Stimulated activated memory B cell treated with anti-CD40 and anti-IgM and Interleukin-4, amounts not matched to agents 10 μg/mL and 1 μg/mL and 100 μg/mL, for 72 hours (primary cell): ENCODE results near the gene OR1A1.
"Not testable (repeated sequence)": the region's sequence is repeated elsewhere in the genome, so short reads cannot be mapped to it uniquely, and the experiment has no call there.

Experiments used
- ATAC-seq: fragments of 150-1000 bp; cut with Tn5 transposase; 2 replicates; pipeline ENCODE4 v1.10.0; 2021
- H3K27ac Mint-ChIP-seq: one replicate; pipeline ENCODE4 v1.8.0; 2022; ENCODE audit warnings: mild to moderate bottlenecking, mixed read lengths
- H3K27me3 Mint-ChIP-seq: one replicate; pipeline ENCODE4 v1.8.0; 2022; ENCODE audit warnings: mixed read lengths
- H3K36me3 Mint-ChIP-seq: one replicate; pipeline ENCODE4 v1.8.0; 2022; ENCODE audit warnings: mixed read lengths
- H3K4me1 Mint-ChIP-seq: one replicate; pipeline ENCODE4 v1.8.0; 2022; ENCODE audit warnings: mixed read lengths
- H3K4me3 Mint-ChIP-seq: one replicate; pipeline ENCODE4 v1.8.0; 2022; ENCODE audit warnings: mild to moderate bottlenecking, moderate library complexity, mixed read lengths
- H3K9me3 Mint-ChIP-seq: one replicate; pipeline ENCODE4 v1.8.0; 2022; ENCODE audit warnings: mixed read lengths

OR1A1 gene

GRCh38 chr17:3207367-3207766, at the start of gene OR1A1:
Gene OR1A1, plus strand, starts transcription at chr17:3207667. Its CDS starts 7,954 bp downstream, at chr17:3215621.
- Mint-ChIP-seq H3K36me3 (peaks cover 5% of the 10 kb centered on the region), H3K4me1 (no peaks in the 10 kb centered on the region), H3K4me3 (no peak within 1 kb of the TSS), H3K27ac (no peak within 1 kb of the TSS), H3K9me3 (peaks cover 17% of the 10 kb centered on the region), H3K27me3 (no peaks in the 10 kb centered on the region)
- no peak for ATAC-seq

GRCh38 chr17:3167574-3167973, 39.9 kb upstream of the OR1A1 start:
- Mint-ChIP-seq H3K9me3 (peaks cover 13% of the 10 kb centered on the region), H3K27ac (peak overlapping the region; percentile 58), H3K4me3 (peak overlapping the region; percentile 11), H3K36me3 (no peaks in the 10 kb centered on the region), H3K27me3 (no peaks in the 10 kb centered on the region), H3K4me1 (peaks cover 21% of the 10 kb centered on the region)
- ATAC-seq: peak; percentile 94

GRCh38 chr17:3189961-3190360, 17.5 kb upstream of the OR1A1 start:
- ATAC-seq: no peak
- Mint-ChIP-seq H3K4me3 (no peak overlapping the region), H3K27ac (no peak overlapping the region), H3K9me3 (no peaks in the 10 kb centered on the region), H3K27me3 (peaks cover 10% of the 10 kb centered on the region), H3K4me1 (no peaks in the 10 kb centered on the region), H3K36me3 (no peaks in the 10 kb centered on the region)

- no peaks in the 10 kb centered on the region for H3K36me3 Mint-ChIP-seq
- H3K9me3 Mint-ChIP-seq: peaks cover 15% of the 10 kb centered on the region
- ATAC-seq: no peak
- H3K27ac Mint-ChIP-seq: no peak within 1 kb of the TSS
- no peaks in the 10 kb centered on the region for H3K4me1 Mint-ChIP-seq
- no peak within 1 kb of the TSS for H3K4me3 Mint-ChIP-seq
- H3K27me3 Mint-ChIP-seq: peaks cover 37% of the 10 kb centered on the region
These were observed 10.2 kb upstream of the OR1A1 start, which contains the start of gene OR1A2 for GRCh38 chr17:3197219-3197618. Gene OR1A2, plus strand, starts transcription at chr17:3197519. Its CDS starts 0 bp downstream, at chr17:3197519.

- peaks cover 11% of the 10 kb centered on the region for H3K9me3 Mint-ChIP-seq
- ATAC-seq: no peak
- peaks cover 5% of the 10 kb centered on the region for H3K36me3 Mint-ChIP-seq
- no peaks in the 10 kb centered on the region for H3K27me3 Mint-ChIP-seq
- no peak overlapping the region for H3K27ac Mint-ChIP-seq
- no peak overlapping the region for H3K4me3 Mint-ChIP-seq
- H3K4me1 Mint-ChIP-seq: no peaks in the 10 kb centered on the region
These were observed 1.0 kb downstream of the OR1A1 start for GRCh38 chr17:3208484-3208883.

GRCh38 chr17:3213001-3213400, 5.5 kb downstream of the OR1A1 start:
- peaks cover 11% of the 10 kb centered on the region for H3K27me3 Mint-ChIP-seq
- H3K4me1 Mint-ChIP-seq: no peaks in the 10 kb centered on the region
- H3K4me3 Mint-ChIP-seq: no peak overlapping the region
- no peak for ATAC-seq
- no peaks in the 10 kb centered on the region for H3K36me3 Mint-ChIP-seq
- H3K9me3 Mint-ChIP-seq: peaks cover 1% of the 10 kb centered on the region
- H3K27ac Mint-ChIP-seq: no peak overlapping the region

- Mint-ChIP-seq H3K4me1 (no peaks in the 10 kb centered on the region), H3K4me3 (no peak overlapping the region), H3K9me3 (peaks cover 3% of the 10 kb centered on the region), H3K27me3 (peaks cover 12% of the 10 kb centered on the region), H3K27ac (no peak overlapping the region), H3K36me3 (no peaks in the 10 kb centered on the region)
- ATAC-seq: no peak
These were observed 6.1 kb downstream of the OR1A1 start for GRCh38 chr17:3213587-3213986.

GRCh38 chr17:3219978-3220377, 12.5 kb downstream of the OR1A1 start:
- Mint-ChIP-seq H3K4me1 (peaks cover 15% of the 10 kb centered on the region), H3K9me3 (peaks cover 11% of the 10 kb centered on the region), H3K27me3 (peaks cover 12% of the 10 kb centered on the region)
- not testable (repeated sequence) for H3K4me3 Mint-ChIP-seq, H3K27ac Mint-ChIP-seq, H3K36me3 Mint-ChIP-seq, ATAC-seq

GRCh38 chr17:3221850-3222249, 14.4 kb downstream of the OR1A1 start:
- peaks cover 11% of the 10 kb centered on the region for H3K9me3 Mint-ChIP-seq
- H3K27me3 Mint-ChIP-seq: peaks cover 12% of the 10 kb centered on the region
- peaks cover 15% of the 10 kb centered on the region for H3K4me1 Mint-ChIP-seq
- peak overlapping the region; percentile 63 for H3K27ac Mint-ChIP-seq
- H3K4me3 Mint-ChIP-seq: peak overlapping the region; percentile 12
- ATAC-seq: no peak
- no peaks in the 10 kb centered on the region for H3K36me3 Mint-ChIP-seq

GRCh38 chr17:3222505-3222904, 15.0 kb downstream of the OR1A1 start:
- Mint-ChIP-seq H3K36me3 (no peaks in the 10 kb centered on the region), H3K4me3 (peak overlapping the region; percentile 12), H3K27ac (peak overlapping the region; percentile 63), H3K4me1 (peaks cover 15% of the 10 kb centered on the region), H3K27me3 (peaks cover 6% of the 10 kb centered on the region), H3K9me3 (peaks cover 11% of the 10 kb centered on the region)
- no peak for ATAC-seq

GRCh38 chr17:3224721-3225352, 17.4 kb downstream of the OR1A1 start:
- ATAC-seq, H3K36me3 Mint-ChIP-seq, H3K4me3 Mint-ChIP-seq, H3K27ac Mint-ChIP-seq, H3K27me3 Mint-ChIP-seq: not testable (repeated sequence)
- Mint-ChIP-seq H3K4me1 (peaks cover 15% of the 10 kb centered on the region), H3K9me3 (peaks cover 10% of the 10 kb centered on the region)

GRCh38 chr17:3232300-3232699, 24.8 kb downstream of the OR1A1 start:
- H3K27ac Mint-ChIP-seq, H3K4me1 Mint-ChIP-seq, H3K4me3 Mint-ChIP-seq, H3K9me3 Mint-ChIP-seq, H3K36me3 Mint-ChIP-seq, ATAC-seq, H3K27me3 Mint-ChIP-seq: not testable (repeated sequence)

- H3K27me3 Mint-ChIP-seq, H3K36me3 Mint-ChIP-seq, H3K9me3 Mint-ChIP-seq, H3K27ac Mint-ChIP-seq, H3K4me3 Mint-ChIP-seq, H3K4me1 Mint-ChIP-seq: not testable (repeated sequence)
- ATAC-seq: peak; percentile 90
These were observed 31.2 kb downstream of the OR1A1 start for GRCh38 chr17:3238685-3239084.

- not testable (repeated sequence) for ATAC-seq, H3K27me3 Mint-ChIP-seq, H3K36me3 Mint-ChIP-seq, H3K4me3 Mint-ChIP-seq, H3K9me3 Mint-ChIP-seq, H3K4me1 Mint-ChIP-seq
- H3K27ac Mint-ChIP-seq: peak overlapping the region; percentile 61
These were observed 33.6 kb downstream of the OR1A1 start for GRCh38 chr17:3241044-3241443.

- H3K4me1 Mint-ChIP-seq, H3K9me3 Mint-ChIP-seq, ATAC-seq, H3K27me3 Mint-ChIP-seq, H3K27ac Mint-ChIP-seq, H3K4me3 Mint-ChIP-seq, H3K36me3 Mint-ChIP-seq: not testable (repeated sequence)
These were observed 37.4 kb downstream of the OR1A1 start for GRCh38 chr17:3244841-3245240.

- not testable (repeated sequence) for H3K27ac Mint-ChIP-seq, H3K4me3 Mint-ChIP-seq, H3K36me3 Mint-ChIP-seq, H3K4me1 Mint-ChIP-seq, H3K27me3 Mint-ChIP-seq, ATAC-seq, H3K9me3 Mint-ChIP-seq
These were observed 41.5 kb downstream of the OR1A1 start for GRCh38 chr17:3249013-3249412.
